Measurements from ENCODE around the gene SPANXD.

GRCh38 chrX:141742666-141743065 lies 44.1 kb upstream of the SPANXD start:
- TF ChIP-seq POLR2A (IDR thresholded peaks at IDR 0.05), result no peak
- TF ChIP-seq, protein P1, sequence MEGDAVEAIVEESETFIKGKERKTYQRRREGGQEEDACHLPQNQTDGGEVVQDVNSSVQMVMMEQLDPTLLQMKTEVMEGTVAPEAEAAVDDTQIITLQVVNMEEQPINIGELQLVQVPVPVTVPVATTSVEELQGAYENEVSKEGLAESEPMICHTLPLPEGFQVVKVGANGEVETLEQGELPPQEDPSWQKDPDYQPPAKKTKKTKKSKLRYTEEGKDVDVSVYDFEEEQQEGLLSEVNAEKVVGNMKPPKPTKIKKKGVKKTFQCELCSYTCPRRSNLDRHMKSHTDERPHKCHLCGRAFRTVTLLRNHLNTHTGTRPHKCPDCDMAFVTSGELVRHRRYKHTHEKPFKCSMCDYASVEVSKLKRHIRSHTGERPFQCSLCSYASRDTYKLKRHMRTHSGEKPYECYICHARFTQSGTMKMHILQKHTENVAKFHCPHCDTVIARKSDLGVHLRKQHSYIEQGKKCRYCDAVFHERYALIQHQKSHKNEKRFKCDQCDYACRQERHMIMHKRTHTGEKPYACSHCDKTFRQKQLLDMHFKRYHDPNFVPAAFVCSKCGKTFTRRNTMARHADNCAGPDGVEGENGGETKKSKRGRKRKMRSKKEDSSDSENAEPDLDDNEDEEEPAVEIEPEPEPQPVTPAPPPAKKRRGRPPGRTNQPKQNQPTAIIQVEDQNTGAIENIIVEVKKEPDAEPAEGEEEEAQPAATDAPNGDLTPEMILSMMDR (IDR thresholded peaks at IDR 0.05), result no peak

Measured in thyroid gland (tissue), 4 donors.